Left lung (tissue), 10 donors: ENCODE results near the gene UBP1. TPM values are rescaled to one million over a fixed set of nuclear protein-coding genes. Genes with fewer than 3 reads are reported as not detected.
"Not testable (repeated sequence)": the region's sequence is repeated elsewhere in the genome, so short reads cannot be mapped to it uniquely, and the experiment has no call there.

Experiments
- ATAC-seq: fragments of 200-7000 bp; cut with Tn5 transposase; one replicate; pipeline ENCODE4 v1.9.1; 2020; ENCODE audit warnings: moderate library complexity
- DNase-seq, 4 donors: peaks; one replicate each; pipeline ENCODE4 v3.0.0-alpha.2; 2013 to 2020
- H3K27ac ChIP-seq, 2 donors: fragments of 200-600 bp; sonication (generic) in 1 of 2; one replicate each; pipeline versions ENCODE4 v1.5.0 to v1.8.0; 2020 to 2021
- H3K27me3 ChIP-seq, 2 donors: fragments of 200-600 bp; sonication (generic) in 1 of 2; one replicate each; pipeline versions ENCODE4 v1.5.0 to v1.8.0; 2020 to 2021
- H3K36me3 ChIP-seq, 2 donors: fragments of 200-600 bp; sonication (generic) in 1 of 2; one replicate each; pipeline versions ENCODE4 v1.5.0 to v1.8.0; 2020 to 2021
- H3K4me1 ChIP-seq, 2 donors: fragments of 200-600 bp; one replicate each; pipeline ENCODE4 v1.8.0; 2021
- H3K4me3 ChIP-seq, 2 donors: fragments of 200-600 bp; sonication (generic) in 1 of 2; one replicate each; pipeline versions ENCODE4 v1.5.0 to v1.8.0; 2020 to 2021; ENCODE audit warnings: mild to moderate bottlenecking in 1 of 2
- H3K9me3 ChIP-seq, 2 donors: fragments of 200-600 bp; sonication (generic) in 1 of 2; one replicate each; pipeline versions ENCODE4 v1.5.0 to v1.8.0; 2020 to 2021
- CTCF ChIP-seq, 2 donors: fragments of 200-600 bp; sonication (generic) in 1 of 2; IDR thresholded peaks; one replicate each; pipeline versions ENCODE4 v1.5.0 to v1.8.0; 2021; ENCODE audit warnings: antibody characterized with exemption in 2 of 2
- intact Hi-C, 2 donors: fragments of 100-400 bp; cut with DNase I; formaldehyde crosslinking; loops; one replicate each; pipeline versions ENCODE4 v1.11.2 to v1.14.2; 2022
- polyA plus RNA-seq, 6 donors: library from polyadenylated mRNA; unstranded; fragments of 120-200 nt; gene quantifications; one replicate each; pipeline ENCODE4 v1.2.1, GENCODE V29; 2013; ENCODE audit not compliant: insufficient read length in 6 of 6
- total RNA-seq, 2 donors: library from RNA; stranded (reverse); fragmentation: NEBNext Ultra II Directional; extraction: Animal tissue kit (Norgen Biotek cat#: 25700); gene quantifications; one replicate each; pipeline ENCODE4 v1.2.1, GENCODE V29; 2021
- donor health status: DM: no; HTN: yes; CAD: no.
- donor health status: DM: no; HTN: no; CAD: no.

The UBP1 gene
- total and polyA plus RNA-seq, 8 donors, result 60.9 to 135 (median 124) TPM

- H3K4me3 ChIP-seq, result peak overlapping the region in 1 of 2 donors; percentile 93
- DNase-seq (peak in 2 of 4 donors; percentile 48 to 53), ATAC-seq (no peak)
- intact Hi-C loops, result no loop called here
- H3K36me3 ChIP-seq, result no peaks in the 10 kb centered on the region
- no peaks in the 10 kb centered on the region for H3K27me3 ChIP-seq
- peaks cover 27 to 71% of the 10 kb centered on the region in 2 donors for H3K4me1 ChIP-seq
- H3K9me3 ChIP-seq, result no peaks in the 10 kb centered on the region
- H3K27ac ChIP-seq, result peak overlapping the region; percentile 97 to 99
- TF ChIP-seq CTCF (IDR thresholded peaks at IDR 0.05), result no peak
Observed at GRCh38 chr3:33437556-33438283, 2.5 kb downstream of the UBP1 start.

GRCh38 chr3:33433843-33434242 lies 6.4 kb downstream of the UBP1 start:
- intact Hi-C loops, result no loop called here
- H3K4me3 ChIP-seq, result no peak overlapping the region
- no peak overlapping the region for H3K27ac ChIP-seq
- peaks cover 21 to 100% of the 10 kb centered on the region in 2 donors for H3K4me1 ChIP-seq
- no peaks in the 10 kb centered on the region for H3K36me3 ChIP-seq
- H3K9me3 ChIP-seq, result no peaks in the 10 kb centered on the region
- H3K27me3 ChIP-seq, result no peaks in the 10 kb centered on the region
- DNase-seq (no peak), ATAC-seq (no peak)
- TF ChIP-seq CTCF (IDR thresholded peaks at IDR 0.05), result no peak

GRCh38 chr3:33430571-33430970 lies 9.6 kb downstream of the UBP1 start:
- no peak overlapping the region for H3K27ac ChIP-seq
- no peak overlapping the region for H3K4me3 ChIP-seq
- ATAC-seq, result no peak
- intact Hi-C loops, result no loop called here
- no peak for DNase-seq
- TF ChIP-seq CTCF (IDR thresholded peaks at IDR 0.05), result no peak
- H3K4me1 ChIP-seq, result peaks cover 9 to 94% of the 10 kb centered on the region in 2 donors
- H3K27me3 ChIP-seq, result no peaks in the 10 kb centered on the region
- H3K36me3 ChIP-seq, result no peaks in the 10 kb centered on the region
- no peaks in the 10 kb centered on the region for H3K9me3 ChIP-seq

GRCh38 chr3:33430061-33430460 lies 10.1 kb downstream of the UBP1 start:
- DNase-seq, result no peak
- no peak for TF ChIP-seq CTCF (IDR thresholded peaks at IDR 0.05)
- peaks cover 0 to 3% of the 10 kb centered on the region in 2 donors for H3K36me3 ChIP-seq
- H3K9me3 ChIP-seq, result no peaks in the 10 kb centered on the region
- intact Hi-C loops, result no loop called here
- no peaks in the 10 kb centered on the region for H3K27me3 ChIP-seq
- no peak overlapping the region for H3K4me3 ChIP-seq
- H3K4me1 ChIP-seq, result peaks cover 9 to 94% of the 10 kb centered on the region in 2 donors
- ATAC-seq, result no peak
- no peak overlapping the region for H3K27ac ChIP-seq

- H3K9me3 ChIP-seq, ATAC-seq, H3K4me3 ChIP-seq, H3K27ac ChIP-seq, intact Hi-C loops, H3K27me3 ChIP-seq, DNase-seq: not testable (repeated sequence)
- Histone ChIP-seq H3K4me1 (peaks cover 9 to 91% of the 10 kb centered on the region in 2 donors), H3K36me3 (peaks cover 0 to 10% of the 10 kb centered on the region in 2 donors)
Observed at GRCh38 chr3:33429306-33429705, 10.9 kb downstream of the UBP1 start.
